Measurements from ENCODE around the gene ICAM4. TPM values are rescaled to one million over a fixed set of nuclear protein-coding genes. Genes with fewer than 3 reads are reported as not detected.
A peak's percentile ranks its signal among the peaks of the same experiment; 100 is the strongest.

Gene ICAM4
- polyA plus RNA-seq, 4 donors = 0.54 to 2.1 (median 0.58) TPM; not detected in 1

- DNase-seq (peak; percentile 98 to 99), FAIRE-seq (peak; percentile 93)
- Histone ChIP-seq H3K4me3 (ENCODE audit: low read depth in 1 of 3, low read length in 3 of 3) (peak within 1 kb of the TSS; percentile 33 to 86 (median 81)), H3K9me3 (ENCODE audit: control insufficient read depth in 2 of 2, insufficient read depth in 1 of 2, low read depth in 1 of 2, low read length in 1 of 2) (no peaks in the 10 kb centered on the region), H3K27me3 (ENCODE audit: control insufficient read depth in 3 of 3, insufficient read depth in 3 of 3, low read length in 3 of 3) (no peaks in the 10 kb centered on the region), H3K27ac (ENCODE audit: low read depth in 1 of 3, low read length in 2 of 3) (peak within 1 kb of the TSS; percentile 46 to 62 (median 53)), H3K4me1 (ENCODE audit: control insufficient read depth in 3 of 3, insufficient read depth in 2 of 3, low read depth in 1 of 3, low read length in 2 of 3) (no peaks in the 10 kb centered on the region), H3K36me3 (ENCODE audit: control insufficient read depth in 3 of 3, insufficient read depth in 2 of 3, low read depth in 1 of 3, low read length in 3 of 3) (peaks cover 2 to 32% (median 4%) of the 10 kb centered on the region in 3 donors)
- WGBS, 3 donors = 0 to 1% (median 0%) methylated on average over 58 to 77 of the region's 77 CpGs
Observed at GRCh38 chr19:10251792-10252694, 34.7 kb upstream of the ICAM4 start, which contains the start of gene MRPL4. Gene MRPL4 (plus strand): TSS chr19:10252214. CDS start chr19:10252254, 40 bp downstream.

GRCh38 chr19:10252707-10253106, 34.0 kb upstream of the ICAM4 start:
- Histone ChIP-seq H3K4me1 (ENCODE audit: control insufficient read depth in 3 of 3, insufficient read depth in 2 of 3, low read depth in 1 of 3, low read length in 2 of 3) (no peaks in the 10 kb centered on the region), H3K27ac (ENCODE audit: low read depth in 1 of 3, low read length in 2 of 3) (peak overlapping the region; percentile 46 to 62 (median 53)), H3K36me3 (ENCODE audit: control insufficient read depth in 3 of 3, insufficient read depth in 2 of 3, low read depth in 1 of 3, low read length in 3 of 3) (peaks cover 4 to 39% (median 5%) of the 10 kb centered on the region in 3 donors), H3K9me3 (ENCODE audit: control insufficient read depth in 2 of 2, insufficient read depth in 1 of 2, low read depth in 1 of 2, low read length in 1 of 2) (no peaks in the 10 kb centered on the region), H3K27me3 (ENCODE audit: control insufficient read depth in 3 of 3, insufficient read depth in 3 of 3, low read length in 3 of 3) (no peaks in the 10 kb centered on the region), H3K4me3 (ENCODE audit: low read depth in 1 of 3, low read length in 3 of 3) (peak overlapping the region; percentile 33 to 86 (median 81))
- WGBS, 3 donors = 22 to 23% (median 22%) methylated on average over 6 to 8 of the region's 8 CpGs
- FAIRE-seq = no peak
- no peak for DNase-seq

GRCh38 chr19:10254244-10254643, 32.5 kb upstream of the ICAM4 start:
- no peaks in the 10 kb centered on the region for H3K4me1 ChIP-seq (ENCODE audit: control insufficient read depth in 3 of 3, insufficient read depth in 2 of 3, low read depth in 1 of 3, low read length in 2 of 3)
- 95 to 100% (median 96%) methylated on average over 3 of the region's 3 CpGs for WGBS, 3 donors
- no peaks in the 10 kb centered on the region for H3K9me3 ChIP-seq (ENCODE audit: control insufficient read depth in 2 of 2, insufficient read depth in 1 of 2, low read depth in 1 of 2, low read length in 1 of 2)
- no peak overlapping the region for H3K27ac ChIP-seq (ENCODE audit: low read depth in 1 of 3, low read length in 2 of 3)
- no peaks in the 10 kb centered on the region for H3K27me3 ChIP-seq (ENCODE audit: control insufficient read depth in 3 of 3, insufficient read depth in 3 of 3, low read length in 3 of 3)
- DNase-seq (no peak), FAIRE-seq (no peak)
- H3K4me3 ChIP-seq (ENCODE audit: low read depth in 1 of 3, low read length in 3 of 3) = no peak overlapping the region
- H3K36me3 ChIP-seq (ENCODE audit: control insufficient read depth in 3 of 3, insufficient read depth in 2 of 3, low read depth in 1 of 3, low read length in 3 of 3) = peaks cover 4 to 53% (median 8%) of the 10 kb centered on the region in 3 donors

GRCh38 chr19:10255358-10255757, 31.4 kb upstream of the ICAM4 start:
- H3K9me3 ChIP-seq (ENCODE audit: control insufficient read depth in 2 of 2, insufficient read depth in 1 of 2, low read depth in 1 of 2, low read length in 1 of 2) = no peaks in the 10 kb centered on the region
- no peak overlapping the region for H3K4me3 ChIP-seq (ENCODE audit: low read depth in 1 of 3, low read length in 3 of 3)
- no peak for FAIRE-seq
- DNase-seq = no peak
- H3K4me1 ChIP-seq (ENCODE audit: control insufficient read depth in 3 of 3, insufficient read depth in 2 of 3, low read depth in 1 of 3, low read length in 2 of 3) = no peaks in the 10 kb centered on the region
- H3K36me3 ChIP-seq (ENCODE audit: control insufficient read depth in 3 of 3, insufficient read depth in 2 of 3, low read depth in 1 of 3, low read length in 3 of 3) = peaks cover 4 to 64% (median 8%) of the 10 kb centered on the region in 3 donors
- H3K27ac ChIP-seq (ENCODE audit: low read depth in 1 of 3, low read length in 2 of 3) = no peak overlapping the region
- H3K27me3 ChIP-seq (ENCODE audit: control insufficient read depth in 3 of 3, insufficient read depth in 3 of 3, low read length in 3 of 3) = no peaks in the 10 kb centered on the region
- WGBS, 3 donors = 71 to 91% (median 89%) methylated on average over 2 of the region's 2 CpGs

- WGBS, 3 donors = 86 to 90% (median 89%) methylated on average over 14 to 18 of the region's 18 CpGs
- Histone ChIP-seq H3K9me3 (ENCODE audit: control insufficient read depth in 2 of 2, insufficient read depth in 1 of 2, low read depth in 1 of 2, low read length in 1 of 2) (no peaks in the 10 kb centered on the region), H3K27me3 (ENCODE audit: control insufficient read depth in 3 of 3, insufficient read depth in 3 of 3, low read length in 3 of 3) (no peaks in the 10 kb centered on the region), H3K4me1 (ENCODE audit: control insufficient read depth in 3 of 3, insufficient read depth in 2 of 3, low read depth in 1 of 3, low read length in 2 of 3) (no peaks in the 10 kb centered on the region), H3K27ac (ENCODE audit: low read depth in 1 of 3, low read length in 2 of 3) (no peak overlapping the region), H3K4me3 (ENCODE audit: low read depth in 1 of 3, low read length in 3 of 3) (no peak overlapping the region), H3K36me3 (ENCODE audit: control insufficient read depth in 3 of 3, insufficient read depth in 2 of 3, low read depth in 1 of 3, low read length in 3 of 3) (peaks cover 4 to 65% (median 8%) of the 10 kb centered on the region in 3 donors)
- FAIRE-seq (no peak), DNase-seq (no peak)
Observed at GRCh38 chr19:10256551-10256950, 30.2 kb upstream of the ICAM4 start.

- Histone ChIP-seq H3K27ac (ENCODE audit: low read depth in 1 of 3, low read length in 2 of 3) (peak overlapping the region in 1 of 3 donors; percentile 2), H3K4me3 (ENCODE audit: low read depth in 1 of 3, low read length in 3 of 3) (no peak overlapping the region), H3K4me1 (ENCODE audit: control insufficient read depth in 3 of 3, insufficient read depth in 2 of 3, low read depth in 1 of 3, low read length in 2 of 3) (no peaks in the 10 kb centered on the region), H3K36me3 (ENCODE audit: control insufficient read depth in 3 of 3, insufficient read depth in 2 of 3, low read depth in 1 of 3, low read length in 3 of 3) (peaks cover 4 to 65% (median 8%) of the 10 kb centered on the region in 3 donors), H3K9me3 (ENCODE audit: control insufficient read depth in 2 of 2, insufficient read depth in 1 of 2, low read depth in 1 of 2, low read length in 1 of 2) (no peaks in the 10 kb centered on the region), H3K27me3 (ENCODE audit: control insufficient read depth in 3 of 3, insufficient read depth in 3 of 3, low read length in 3 of 3) (no peaks in the 10 kb centered on the region)
- DNase-seq (no peak), FAIRE-seq (no peak)
- WGBS, 3 donors = 68 to 83% (median 81%) methylated on average over 8 to 9 of the region's 9 CpGs
Observed at GRCh38 chr19:10256970-10257615, 29.7 kb upstream of the ICAM4 start.

GRCh38 chr19:10258080-10258710, 28.6 kb upstream of the ICAM4 start:
- Histone ChIP-seq H3K27ac (ENCODE audit: low read depth in 1 of 3, low read length in 2 of 3) (no peak overlapping the region), H3K9me3 (ENCODE audit: control insufficient read depth in 2 of 2, insufficient read depth in 1 of 2, low read depth in 1 of 2, low read length in 1 of 2) (no peaks in the 10 kb centered on the region), H3K4me1 (ENCODE audit: control insufficient read depth in 3 of 3, insufficient read depth in 2 of 3, low read depth in 1 of 3, low read length in 2 of 3) (no peaks in the 10 kb centered on the region), H3K36me3 (ENCODE audit: control insufficient read depth in 3 of 3, insufficient read depth in 2 of 3, low read depth in 1 of 3, low read length in 3 of 3) (peaks cover 4 to 65% (median 8%) of the 10 kb centered on the region in 3 donors), H3K4me3 (ENCODE audit: low read depth in 1 of 3, low read length in 3 of 3) (no peak overlapping the region), H3K27me3 (ENCODE audit: control insufficient read depth in 3 of 3, insufficient read depth in 3 of 3, low read length in 3 of 3) (no peaks in the 10 kb centered on the region)
- FAIRE-seq = no peak
- no peak for DNase-seq
- WGBS, 3 donors = 96 to 97% (median 96%) methylated on average over 15 to 18 of the region's 18 CpGs

Measured in small intestine (tissue), 7 donors.